Psoas muscle (tissue), 8 donors: Measurements from ENCODE around the gene TIMM21. TPM values are rescaled to one million over a fixed set of nuclear protein-coding genes. Genes with fewer than 3 reads are reported as not detected.

ENCODE experiments used
- ATAC-seq, 4 donors: fragments of 200-7000 bp; cut with Tn5 transposase; one replicate each; pipeline ENCODE4 v1.9.1; 2020; ENCODE audit warnings: moderate library complexity in 3 of 4, mild to moderate bottlenecking in 2 of 4
- DNase-seq, 2 donors: peaks; one replicate each; pipeline ENCODE4 v3.0.0-alpha.2; 2020
- H3K27ac ChIP-seq: fragments of 200-600 bp; one replicate; pipeline ENCODE4 v1.8.0; 2022
- H3K27me3 ChIP-seq, 3 donors: fragments of 200-600 bp in 1 of 3; one replicate each; pipeline versions ENCODE4 v1.6.1 to v1.8.0; 2013 to 2022; ENCODE audit warnings: low read length in 2 of 3, mild to moderate bottlenecking in 2 of 3, moderate library complexity in 1 of 3; ENCODE audit not compliant: insufficient read depth in 3 of 3
- H3K36me3 ChIP-seq, 2 donors: fragments of 200-600 bp in 1 of 2; one replicate each; pipeline versions ENCODE4 v1.6.1 to v1.8.0; 2013 to 2022; ENCODE audit warnings: low read depth in 1 of 2, mild to moderate bottlenecking in 1 of 2, moderate library complexity in 1 of 2; ENCODE audit not compliant: insufficient read depth in 1 of 2
- H3K4me1 ChIP-seq: fragments of 200-600 bp; one replicate; pipeline ENCODE4 v1.8.0; 2022
- H3K4me3 ChIP-seq: fragments of 200-600 bp; one replicate; pipeline ENCODE4 v1.8.0; 2022; ENCODE audit warnings: mild to moderate bottlenecking
- H3K9me3 ChIP-seq: fragments of 200-600 bp; one replicate; pipeline ENCODE4 v1.8.0; 2022
- WGBS, 3 donors: extraction: QIAGEN DNeasy Blood & Tissue Kit; methylation state at CpG; one replicate each; pipeline versions ENCODE4 v1.1.6 to v1.1.7; 2013; 5-methylcytosine and 5-hydroxymethylcytosine counted together
- intact Hi-C, 2 donors: fragments of 100-400 bp; cut with DNase I; formaldehyde crosslinking; loops; one replicate each; pipeline versions ENCODE4 v1.11.0 to v1.14.2; 2022
- polyA plus RNA-seq, 3 donors: library from polyadenylated mRNA; stranded (reverse); fragments of 200-250 nt; gene quantifications; one replicate each; pipeline ENCODE4 v1.2.3, GENCODE V29; 2013
- total RNA-seq, 4 donors: library from RNA; stranded (reverse); fragmentation: NEBNext Ultra II Directional in 2 of 4; extraction: Animal tissue kit (Norgen Biotek cat#: 25700) in 2 of 4; gene quantifications; one replicate each; pipeline versions ENCODE4 v1.2.1 to v1.2.4, GENCODE V29; 2021 to 2023
- TF ChIP-seq, protein P1 (sequence below): fragments of 200-600 bp; IDR thresholded peaks from one replicate; pipeline ENCODE4 v1.8.0; 2022; ENCODE audit warnings: antibody characterized with exemption
- donor health status: healthy with polysubstance abuse.
- donor health status: DM: no; HTN: no; CAD: no; lungs with moderate emphysema.
- donor health status: Bipolar disorder and iron deficiency.
- donor health status: healthy.
- donor health status: DM: yes; HTN: yes; CAD: no.
- donor health status: DM: no; HTN: no; CAD: no.
- donor health status: DM: no; HTN: no; CAD: no.
- donor health status: DM: yes; HTN: yes; CAD: no.

The TIMM21 gene
- total and polyA plus RNA-seq, 7 donors, result 52.6 to 201 (median 76.8) TPM

DNA sequence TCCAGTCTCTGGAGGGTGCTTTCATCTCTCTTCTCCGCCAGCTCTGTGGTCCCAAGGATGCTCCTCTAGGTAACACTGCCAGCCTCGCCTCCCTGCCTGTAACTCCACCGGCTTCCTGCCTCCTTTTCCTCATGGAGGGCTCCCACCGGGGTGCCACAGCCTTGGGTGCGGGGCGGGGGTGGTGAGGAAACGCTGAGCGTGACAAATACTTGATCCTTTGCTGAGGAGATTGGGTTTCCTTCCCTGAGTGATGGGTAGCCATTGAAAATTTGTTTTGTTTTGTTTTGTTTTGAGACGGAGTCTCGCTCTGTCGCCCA, 25.1 kb downstream of the TIMM21 start:
- Histone ChIP-seq H3K36me3 (no peaks in the 10 kb centered on the region), H3K4me3 (no peak overlapping the region), H3K4me1 (no peaks in the 10 kb centered on the region), H3K9me3 (no peaks in the 10 kb centered on the region), H3K27me3 (peaks cover 0 to 15% (median 10%) of the 10 kb centered on the region in 3 donors), H3K27ac (no peak overlapping the region)
- TF ChIP-seq, protein P1, sequence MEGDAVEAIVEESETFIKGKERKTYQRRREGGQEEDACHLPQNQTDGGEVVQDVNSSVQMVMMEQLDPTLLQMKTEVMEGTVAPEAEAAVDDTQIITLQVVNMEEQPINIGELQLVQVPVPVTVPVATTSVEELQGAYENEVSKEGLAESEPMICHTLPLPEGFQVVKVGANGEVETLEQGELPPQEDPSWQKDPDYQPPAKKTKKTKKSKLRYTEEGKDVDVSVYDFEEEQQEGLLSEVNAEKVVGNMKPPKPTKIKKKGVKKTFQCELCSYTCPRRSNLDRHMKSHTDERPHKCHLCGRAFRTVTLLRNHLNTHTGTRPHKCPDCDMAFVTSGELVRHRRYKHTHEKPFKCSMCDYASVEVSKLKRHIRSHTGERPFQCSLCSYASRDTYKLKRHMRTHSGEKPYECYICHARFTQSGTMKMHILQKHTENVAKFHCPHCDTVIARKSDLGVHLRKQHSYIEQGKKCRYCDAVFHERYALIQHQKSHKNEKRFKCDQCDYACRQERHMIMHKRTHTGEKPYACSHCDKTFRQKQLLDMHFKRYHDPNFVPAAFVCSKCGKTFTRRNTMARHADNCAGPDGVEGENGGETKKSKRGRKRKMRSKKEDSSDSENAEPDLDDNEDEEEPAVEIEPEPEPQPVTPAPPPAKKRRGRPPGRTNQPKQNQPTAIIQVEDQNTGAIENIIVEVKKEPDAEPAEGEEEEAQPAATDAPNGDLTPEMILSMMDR, result no peak
- intact Hi-C loops, result no loop called here
- DNase-seq (no peak), ATAC-seq (no peak)
- 70 to 76% (median 74%) methylated on average over 11 of the region's 11 CpGs for WGBS, 3 donors

DNA sequence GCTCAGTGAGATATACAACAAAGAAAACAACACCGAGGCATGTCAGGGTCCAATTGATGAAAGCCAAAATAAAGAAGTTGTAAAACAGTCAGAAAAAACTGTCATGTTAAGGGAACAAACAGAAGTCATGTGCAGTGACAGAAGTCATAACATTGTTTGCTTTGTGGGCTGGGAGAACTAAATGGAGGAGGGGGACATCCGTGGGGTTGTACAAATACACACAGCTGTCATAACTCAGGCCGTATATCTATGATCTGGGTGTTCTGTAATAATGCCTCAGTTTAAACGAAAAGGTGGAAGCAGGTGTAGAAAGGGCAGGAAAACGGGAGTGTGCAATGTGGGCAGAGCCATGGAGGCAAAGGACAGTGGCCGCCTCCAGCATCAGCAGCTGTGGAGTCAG, 27.3 kb downstream of the TIMM21 start:
- 70 to 79% (median 71%) methylated on average over 6 of the region's 6 CpGs for WGBS, 3 donors
- Histone ChIP-seq H3K4me1 (no peaks in the 10 kb centered on the region), H3K27ac (no peak overlapping the region), H3K9me3 (no peaks in the 10 kb centered on the region), H3K36me3 (no peaks in the 10 kb centered on the region), H3K27me3 (peaks cover 0 to 15% (median 10%) of the 10 kb centered on the region in 3 donors), H3K4me3 (no peak overlapping the region)
- intact Hi-C loops, result no loop called here
- ATAC-seq (no peak), DNase-seq (no peak)
- TF ChIP-seq, protein P1, result no peak

DNA sequence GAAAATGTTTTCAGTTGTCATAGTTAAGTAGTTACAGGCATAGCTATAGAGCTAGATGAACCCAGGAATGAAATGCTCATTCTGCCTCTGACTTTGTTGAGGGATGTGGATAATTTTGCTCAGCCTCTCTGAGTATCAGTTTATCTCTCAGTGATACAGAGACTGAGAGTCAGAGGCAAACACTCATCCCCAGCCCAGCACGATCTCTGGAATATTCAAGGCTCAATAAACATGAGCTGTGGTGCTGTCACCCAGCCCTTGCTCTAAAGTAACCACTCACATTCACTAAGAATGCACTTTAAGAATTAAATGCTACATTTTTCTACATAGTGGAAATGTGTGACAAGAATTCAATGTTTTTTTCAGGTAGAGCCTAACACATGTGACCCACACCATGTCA, 30.6 kb downstream of the TIMM21 start:
- H3K36me3 ChIP-seq, result no peaks in the 10 kb centered on the region
- H3K27me3 ChIP-seq, result peaks cover 0 to 23% (median 7%) of the 10 kb centered on the region in 3 donors
- ATAC-seq (no peak), DNase-seq (no peak)
- intact Hi-C loops, result no loop called here
- no peak overlapping the region for H3K27ac ChIP-seq
- H3K9me3 ChIP-seq, result no peaks in the 10 kb centered on the region
- no peaks in the 10 kb centered on the region for H3K4me1 ChIP-seq
- 67 to 76% (median 70%) methylated on average over 1 of the region's 1 CpG for WGBS, 3 donors
- H3K4me3 ChIP-seq, result no peak overlapping the region
- TF ChIP-seq, protein P1, result no peak

DNA sequence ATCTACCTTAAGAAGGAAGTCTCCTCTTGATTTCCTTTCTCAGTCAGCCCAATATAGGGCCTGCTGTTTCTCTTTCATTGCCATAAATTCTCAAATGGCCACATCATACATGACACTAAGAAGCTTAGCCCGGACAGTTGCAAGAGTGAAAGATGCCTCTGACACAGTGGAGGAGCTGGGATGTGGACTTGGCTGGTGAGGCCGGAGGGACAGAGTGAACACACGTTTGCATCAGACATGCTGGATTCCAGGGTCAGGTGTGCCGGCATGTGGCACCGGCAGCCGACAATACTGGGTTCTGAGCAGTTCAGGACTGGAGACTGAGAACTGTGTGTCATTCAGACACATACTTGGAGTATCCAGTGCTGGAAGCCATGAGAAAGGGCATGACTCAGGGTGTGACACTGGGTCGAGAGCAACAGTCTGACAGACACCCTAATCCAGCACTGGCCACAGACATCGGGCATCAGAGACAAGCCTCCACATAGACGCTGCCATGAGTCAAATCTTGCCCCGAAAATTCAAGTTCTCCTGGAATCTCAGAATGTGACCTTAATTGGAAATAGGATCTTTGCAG, 31.4 kb downstream of the TIMM21 start:
- TF ChIP-seq, protein P1, result no peak
- 77 to 80% (median 80%) methylated on average over 10 of the region's 10 CpGs for WGBS, 3 donors
- Histone ChIP-seq H3K4me3 (no peak overlapping the region), H3K27me3 (peaks cover 0 to 24% (median 7%) of the 10 kb centered on the region in 3 donors), H3K36me3 (no peaks in the 10 kb centered on the region), H3K27ac (no peak overlapping the region), H3K4me1 (no peaks in the 10 kb centered on the region), H3K9me3 (no peaks in the 10 kb centered on the region)
- DNase-seq (no peak), ATAC-seq (no peak)
- intact Hi-C loops, result no loop called here

DNA sequence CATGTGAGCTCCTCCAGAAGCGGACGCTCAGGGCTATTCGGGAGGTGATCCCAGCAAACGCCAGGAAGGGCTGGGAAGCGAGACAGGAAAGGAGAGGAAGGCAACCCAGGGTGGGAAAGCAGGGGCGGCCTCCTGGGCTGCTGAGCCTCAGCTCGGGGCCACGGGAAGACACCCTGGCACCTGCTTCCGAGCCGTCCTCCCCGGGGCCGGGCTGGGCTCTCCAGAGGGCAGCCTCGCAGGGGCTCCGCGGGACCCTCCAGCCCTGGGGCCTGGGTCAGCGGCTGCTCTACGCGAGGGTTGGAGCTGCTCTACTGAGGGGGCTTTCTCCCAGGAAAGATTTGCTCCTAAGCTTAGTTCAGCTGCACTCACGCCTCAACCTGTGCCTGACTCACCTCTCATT, 34.0 kb downstream of the TIMM21 start:
- Histone ChIP-seq H3K9me3 (no peaks in the 10 kb centered on the region), H3K36me3 (no peaks in the 10 kb centered on the region), H3K4me3 (no peak overlapping the region), H3K4me1 (no peaks in the 10 kb centered on the region), H3K27me3 (peaks cover 0 to 22% (median 3%) of the 10 kb centered on the region in 3 donors), H3K27ac (no peak overlapping the region)
- DNase-seq, result no peak
- WGBS, 3 donors, result 93 to 96% (median 94%) methylated on average over 19 of the region's 19 CpGs
- TF ChIP-seq, protein P1, result no peak
- no peak for ATAC-seq
- intact Hi-C loops, result no loop called here
